GM23248 (cell line): ENCODE data around the gene TIGIT.

Source experiments
- EZH2 ChIP-seq: fragments of 200-600 bp; sonication (generic); IDR thresholded peaks from 2 replicates; pipeline ENCODE4 v1.6.1; 2018; ENCODE audit warnings: antibody characterized with exemption, mild to moderate bottlenecking; ENCODE audit not compliant: insufficient read depth, poor library complexity, severe bottlenecking
- EZH2phosphoT487 ChIP-seq: fragments of 200-600 bp; sonication (generic); IDR thresholded peaks from 2 replicates; pipeline ENCODE4 v1.6.1; 2018; ENCODE audit warnings: antibody characterized with exemption, moderate library complexity, mild to moderate bottlenecking, low read depth; ENCODE audit not compliant: insufficient read depth

DNA sequence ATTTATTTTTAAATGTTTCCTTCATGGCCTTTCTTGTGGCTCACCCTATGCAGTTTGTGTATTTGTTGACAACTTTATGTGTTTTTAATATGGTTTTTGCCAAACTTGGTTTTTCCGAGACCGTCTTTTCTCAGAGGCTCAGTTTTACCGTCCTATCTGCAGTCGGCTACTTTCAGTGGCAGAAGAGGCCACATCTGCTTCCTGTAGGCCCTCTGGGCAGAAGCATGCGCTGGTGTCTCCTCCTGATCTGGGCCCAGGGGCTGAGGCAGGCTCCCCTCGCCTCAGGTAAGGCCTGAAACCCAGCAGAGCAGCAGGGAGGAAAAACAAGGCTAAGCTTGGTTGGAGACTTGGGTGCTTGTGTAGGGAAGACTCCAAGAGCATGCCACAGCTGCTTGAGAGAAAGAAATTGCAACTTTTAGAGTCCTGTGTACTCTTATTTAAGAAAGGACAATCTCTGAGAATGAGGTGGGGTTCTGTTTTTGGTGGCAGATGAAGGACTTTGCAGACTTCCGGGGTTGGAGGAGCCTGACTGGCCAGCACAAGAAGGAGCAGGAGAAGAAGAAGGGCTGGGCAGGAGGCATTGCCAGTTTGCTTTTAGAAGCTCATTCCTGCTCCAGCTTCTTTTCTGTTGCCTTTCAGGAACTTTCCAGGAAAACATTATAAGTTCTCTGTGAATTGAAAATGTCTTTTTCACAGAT lies at the start of gene TIGIT:
- no peak for TF ChIP-seq EZH2
- no peak for TF ChIP-seq EZH2phosphoT487
